CD4-positive, CD25-positive, alpha-beta regulatory T cell (primary cell): ENCODE results near the gene TMEM80. TPM values are rescaled to one million over a fixed set of nuclear protein-coding genes. Genes with fewer than 3 reads are reported as not detected.

ENCODE experiments used
- ATAC-seq, 2 donors: fragments of 150-1000 bp; cut with Tn5 transposase; one replicate each; pipeline ENCODE4 v1.10.0; 2021; ENCODE audit warnings: low read depth in 2 of 2, moderate number of reproducible peaks in 2 of 2, moderate library complexity in 1 of 2
- DNase-seq, 3 donors: peaks; one replicate each; pipeline versions ENCODE4 v3.0.0 to v3.0.0-alpha.2; 2012 to 2022; ENCODE audit warnings: mixed read lengths in 1 of 3
- H3K27ac ChIP-seq: one replicate; pipeline ENCODE4 v1.7.0; 2013; ENCODE audit warnings: mild to moderate bottlenecking, low read length; ENCODE audit not compliant: insufficient read depth, poor library complexity, severe bottlenecking
- H3K27me3 ChIP-seq: one replicate; pipeline ENCODE4 v1.7.0; 2013; ENCODE audit warnings: low read length; ENCODE audit not compliant: control insufficient read depth, insufficient read depth
- H3K36me3 ChIP-seq: one replicate; pipeline ENCODE4 v1.7.0; 2013; ENCODE audit warnings: mild to moderate bottlenecking, low read length, moderate library complexity; ENCODE audit not compliant: control insufficient read depth, insufficient read depth
- H3K4me1 ChIP-seq: 2 replicates; pipeline ENCODE4 v1.7.0; 2013; ENCODE audit warnings: mild to moderate bottlenecking, low read length; ENCODE audit not compliant: insufficient read depth, control insufficient read depth, poor library complexity, severe bottlenecking
- H3K4me3 ChIP-seq: one replicate; pipeline ENCODE4 v1.7.0; 2013; ENCODE audit warnings: low read depth, mild to moderate bottlenecking, low read length, moderate library complexity
- H3K9me3 ChIP-seq, 2 experiments: 1 replicate in 1 of 2; 2 replicates in 1 of 2; pipeline ENCODE4 v1.7.0; 2013; ENCODE audit warnings: low read length in 2 of 2, mild to moderate bottlenecking in 1 of 2, moderate library complexity in 1 of 2; ENCODE audit not compliant: control insufficient read depth in 2 of 2
- H3K27ac Mint-ChIP-seq, 3 donors: one replicate each; pipeline ENCODE4 v1.8.0; 2020 to 2022; ENCODE audit warnings: mild to moderate bottlenecking in 3 of 3, mixed read lengths in 3 of 3, moderate library complexity in 2 of 3
- H3K27me3 Mint-ChIP-seq: one replicate; pipeline ENCODE4 v1.8.0; 2022; ENCODE audit warnings: mild to moderate bottlenecking, mixed read lengths
- H3K36me3 Mint-ChIP-seq: one replicate; pipeline ENCODE4 v1.8.0; 2020; ENCODE audit warnings: mixed read lengths
- H3K4me1 Mint-ChIP-seq, 4 donors: one replicate each; pipeline ENCODE4 v1.8.0; 2020 to 2022; ENCODE audit warnings: mixed read lengths in 4 of 4, mild to moderate bottlenecking in 1 of 4
- H3K4me3 Mint-ChIP-seq, 4 donors: one replicate each; pipeline ENCODE4 v1.8.0; 2020 to 2022; ENCODE audit warnings: mild to moderate bottlenecking in 4 of 4, mixed read lengths in 4 of 4, moderate library complexity in 3 of 4
- H3K9me3 Mint-ChIP-seq, 7 donors: one replicate each; pipeline ENCODE4 v1.8.0; 2020 to 2022; ENCODE audit warnings: mixed read lengths in 7 of 7, mild to moderate bottlenecking in 3 of 7, moderate library complexity in 2 of 7
- polyA plus RNA-seq, 4 donors: library from polyadenylated mRNA; unstranded; fragments of 300-500 nt; fragmentation: Illumina TruSeq; gene quantifications; one replicate each; pipeline ENCODE4 v1.2.3, GENCODE V29; 2021
- total RNA-seq: library from RNA; stranded (reverse); gene quantifications from one replicate; pipeline ENCODE4 v1.2.3, GENCODE V29; 2022

TMEM80 gene
- total and polyA plus RNA-seq, 5 donors from 2014 or later: 24.5 to 35.0 (median 26.3) TPM

GRCh38 chr11:662689-663274 is 32.8 kb upstream of the TMEM80 start:
- Histone ChIP-seq H3K4me1 (no peaks in the 10 kb centered on the region), H3K27ac (no peak overlapping the region), H3K4me3 (no peak overlapping the region), H3K9me3 (no peaks in the 10 kb centered on the region), H3K36me3 (peaks cover 25% of the 10 kb centered on the region), H3K27me3 (no peaks in the 10 kb centered on the region)
- ATAC-seq (peak; percentile 45 to 55), DNase-seq (peak; percentile 12 to 34 (median 18))
- Mint-ChIP-seq H3K27ac (peak overlapping the region in 1 of 3 donors; percentile 83), H3K9me3 (no peaks in the 10 kb centered on the region), H3K36me3 (peaks cover 14% of the 10 kb centered on the region), H3K27me3 (no peaks in the 10 kb centered on the region), H3K4me1 (peaks cover 0 to 4% (median 0%) of the 10 kb centered on the region in 4 donors), H3K4me3 (no peak overlapping the region)

- H3K4me3 Mint-ChIP-seq: no peak overlapping the region
- ATAC-seq (no peak), DNase-seq (no peak)
- no peaks in the 10 kb centered on the region for H3K9me3 ChIP-seq
- H3K27me3 Mint-ChIP-seq: no peaks in the 10 kb centered on the region
- H3K4me3 ChIP-seq: no peak overlapping the region
- H3K4me1 ChIP-seq: no peaks in the 10 kb centered on the region
- H3K27me3 ChIP-seq: no peaks in the 10 kb centered on the region
- H3K36me3 ChIP-seq: peaks cover 13% of the 10 kb centered on the region
- no peak overlapping the region for H3K27ac ChIP-seq
- peaks cover 11% of the 10 kb centered on the region for H3K36me3 Mint-ChIP-seq
- H3K9me3 Mint-ChIP-seq: no peaks in the 10 kb centered on the region
- H3K4me1 Mint-ChIP-seq: peaks cover 0 to 4% (median 0%) of the 10 kb centered on the region in 4 donors
- H3K27ac Mint-ChIP-seq: peak overlapping the region in 2 of 3 donors; percentile 37 to 76
Observed at GRCh38 chr11:665062-665703, 30.4 kb upstream of the TMEM80 start.

- no peaks in the 10 kb centered on the region for H3K4me1 ChIP-seq
- no peak for ATAC-seq
- no peaks in the 10 kb centered on the region for H3K27me3 ChIP-seq
- no peak overlapping the region for H3K4me3 Mint-ChIP-seq
- H3K4me3 ChIP-seq: no peak overlapping the region
- no peaks in the 10 kb centered on the region for H3K9me3 ChIP-seq
- DNase-seq: no peak
- H3K36me3 ChIP-seq: peaks cover 13% of the 10 kb centered on the region
- peak overlapping the region in 2 of 3 donors; percentile 76 to 83 for H3K27ac Mint-ChIP-seq
- no peak overlapping the region for H3K27ac ChIP-seq
- H3K4me1 Mint-ChIP-seq: peaks cover 0 to 4% (median 0%) of the 10 kb centered on the region in 4 donors
- H3K27me3 Mint-ChIP-seq: no peaks in the 10 kb centered on the region
- peaks cover 11% of the 10 kb centered on the region for H3K36me3 Mint-ChIP-seq
- no peaks in the 10 kb centered on the region for H3K9me3 Mint-ChIP-seq
Observed at GRCh38 chr11:665704-666281, 29.8 kb upstream of the TMEM80 start.

- Histone ChIP-seq H3K4me1 (no peaks in the 10 kb centered on the region), H3K27me3 (no peaks in the 10 kb centered on the region), H3K36me3 (peaks cover 29% of the 10 kb centered on the region), H3K4me3 (no peak overlapping the region), H3K27ac (no peak overlapping the region), H3K9me3 (no peaks in the 10 kb centered on the region)
- H3K9me3 Mint-ChIP-seq: no peaks in the 10 kb centered on the region
- ATAC-seq (no peak), DNase-seq (no peak)
- peaks cover 0 to 3% (median 0%) of the 10 kb centered on the region in 4 donors for H3K4me1 Mint-ChIP-seq
- no peak overlapping the region for H3K27ac Mint-ChIP-seq
- no peaks in the 10 kb centered on the region for H3K27me3 Mint-ChIP-seq
- H3K4me3 Mint-ChIP-seq: no peak overlapping the region
- peaks cover 15% of the 10 kb centered on the region for H3K36me3 Mint-ChIP-seq
Observed at GRCh38 chr11:673866-674265, 21.8 kb upstream of the TMEM80 start.

- no peaks in the 10 kb centered on the region for H3K4me1 ChIP-seq
- Mint-ChIP-seq H3K4me3 (no peak overlapping the region), H3K27me3 (no peaks in the 10 kb centered on the region), H3K9me3 (no peaks in the 10 kb centered on the region), H3K4me1 (peaks cover 0 to 3% (median 0%) of the 10 kb centered on the region in 4 donors), H3K27ac (no peak overlapping the region), H3K36me3 (peaks cover 15% of the 10 kb centered on the region)
- no peak overlapping the region for H3K27ac ChIP-seq
- ATAC-seq: no peak
- H3K4me3 ChIP-seq: no peak overlapping the region
- H3K36me3 ChIP-seq: peaks cover 33% of the 10 kb centered on the region
- no peaks in the 10 kb centered on the region for H3K27me3 ChIP-seq
- no peak for DNase-seq
- no peaks in the 10 kb centered on the region for H3K9me3 ChIP-seq
Observed at GRCh38 chr11:674406-674805, 21.2 kb upstream of the TMEM80 start.

GRCh38 chr11:678297-678696 is 17.3 kb upstream of the TMEM80 start:
- Histone ChIP-seq H3K4me3 (no peak overlapping the region), H3K36me3 (peaks cover 49% of the 10 kb centered on the region), H3K27me3 (no peaks in the 10 kb centered on the region), H3K9me3 (no peaks in the 10 kb centered on the region), H3K4me1 (no peaks in the 10 kb centered on the region), H3K27ac (no peak overlapping the region)
- Mint-ChIP-seq H3K27ac (peak overlapping the region in 1 of 3 donors; percentile 73), H3K27me3 (no peaks in the 10 kb centered on the region), H3K36me3 (peaks cover 36% of the 10 kb centered on the region), H3K4me1 (peaks cover 0 to 1% (median 0%) of the 10 kb centered on the region in 4 donors), H3K9me3 (no peaks in the 10 kb centered on the region), H3K4me3 (no peak overlapping the region)
- no peak for ATAC-seq
- DNase-seq: no peak

GRCh38 chr11:679271-680207 is 16.1 kb upstream of the TMEM80 start:
- H3K9me3 Mint-ChIP-seq: no peaks in the 10 kb centered on the region
- no peak overlapping the region for H3K27ac Mint-ChIP-seq
- Histone ChIP-seq H3K27me3 (no peaks in the 10 kb centered on the region), H3K4me3 (no peak overlapping the region), H3K36me3 (peaks cover 49% of the 10 kb centered on the region), H3K9me3 (no peaks in the 10 kb centered on the region), H3K27ac (no peak overlapping the region), H3K4me1 (no peaks in the 10 kb centered on the region)
- H3K4me3 Mint-ChIP-seq: peak overlapping the region in 1 of 4 donors; percentile 32
- H3K4me1 Mint-ChIP-seq: peaks cover 0 to 7% (median 0%) of the 10 kb centered on the region in 4 donors
- no peak for ATAC-seq
- peaks cover 40% of the 10 kb centered on the region for H3K36me3 Mint-ChIP-seq
- DNase-seq: no peak
- no peaks in the 10 kb centered on the region for H3K27me3 Mint-ChIP-seq
